T-helper 22 cell (primary cell): ENCODE results near the gene IL13.

Source experiments
- DNase-seq: peaks from one replicate; pipeline ENCODE4 v3.0.0-alpha.2; 2020; ENCODE audit warnings: low read depth

IL13 gene

DNA sequence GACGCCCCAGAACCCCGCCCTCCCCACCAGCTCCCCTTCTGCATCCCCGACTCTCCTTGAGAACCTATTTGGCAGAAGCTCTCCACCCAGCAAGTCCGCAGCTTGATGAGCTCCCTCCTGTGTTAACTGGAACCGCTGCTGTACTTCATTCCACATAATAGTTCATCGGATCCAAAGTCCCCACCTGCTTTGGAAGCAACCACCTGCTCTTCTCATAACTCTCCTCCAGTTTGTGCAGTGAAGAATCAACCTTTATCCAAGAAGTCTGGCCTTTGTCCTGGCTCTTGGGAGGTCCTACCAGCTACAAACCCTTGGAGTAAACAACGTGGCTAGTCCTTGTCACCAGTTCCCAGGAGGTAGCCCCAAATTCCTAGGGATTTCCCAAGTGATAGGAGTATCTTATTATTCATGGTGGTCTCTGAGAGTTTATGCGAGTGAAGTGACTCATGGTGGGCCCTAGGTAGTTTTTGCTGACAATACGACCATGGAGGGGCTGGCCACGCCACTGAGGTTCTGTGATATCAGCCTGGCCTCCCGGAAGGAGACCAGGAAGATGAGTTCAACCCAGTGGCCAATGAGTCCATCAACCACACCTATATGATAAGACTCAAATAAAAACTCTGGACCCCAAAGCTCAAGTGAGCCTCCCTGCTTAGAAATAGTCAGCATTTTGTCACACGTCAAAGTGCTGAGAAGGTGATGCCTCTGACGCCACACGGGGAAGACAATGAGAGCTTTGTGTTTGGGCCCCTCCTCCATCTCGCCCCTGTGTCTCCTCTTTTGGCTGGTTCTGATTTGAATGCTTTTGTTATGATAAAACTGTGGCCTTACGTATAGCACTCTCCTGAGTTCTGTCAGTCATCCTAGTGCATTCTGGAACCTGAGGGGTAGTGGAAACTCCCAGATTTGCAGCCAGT is 12.3 kb downstream of the IL13 start:
- DNase-seq, result no peak

DNA sequence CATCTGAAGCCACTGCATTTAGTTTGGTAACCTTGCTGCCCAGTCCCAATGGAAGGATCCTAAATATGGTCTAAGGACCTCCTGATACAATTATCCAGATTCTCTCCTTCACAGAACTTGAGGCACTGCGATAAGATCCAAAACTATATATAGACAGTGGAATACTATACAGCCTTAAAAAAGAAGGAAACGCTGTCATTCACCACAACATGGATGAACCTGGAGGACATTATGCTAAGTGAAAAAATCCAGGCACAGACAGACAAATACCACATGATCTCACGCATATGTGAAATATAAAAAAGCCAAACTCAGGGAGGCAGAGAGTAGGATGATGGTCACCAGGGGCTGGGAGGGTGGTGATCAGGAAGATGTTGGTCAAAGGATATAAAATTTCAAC is 13.0 kb downstream of the IL13 start:
- no peak for DNase-seq

DNA sequence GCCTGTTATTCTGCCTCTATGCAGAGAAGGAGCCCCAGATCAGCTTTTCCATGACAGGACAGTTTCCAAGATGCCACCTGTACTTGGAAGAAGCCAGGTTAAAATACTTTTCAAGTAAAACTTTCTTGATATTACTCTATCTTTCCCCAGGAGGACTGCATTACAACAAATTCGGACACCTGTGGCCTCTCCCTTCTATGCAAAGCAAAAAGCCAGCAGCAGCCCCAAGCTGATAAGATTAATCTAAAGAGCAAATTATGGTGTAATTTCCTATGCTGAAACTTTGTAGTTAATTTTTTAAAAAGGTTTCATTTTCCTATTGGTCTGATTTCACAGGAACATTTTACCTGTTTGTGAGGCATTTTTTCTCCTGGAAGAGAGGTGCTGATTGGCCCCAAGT is 15.5 kb downstream of the IL13 start:
- DNase-seq, result no peak

DNA sequence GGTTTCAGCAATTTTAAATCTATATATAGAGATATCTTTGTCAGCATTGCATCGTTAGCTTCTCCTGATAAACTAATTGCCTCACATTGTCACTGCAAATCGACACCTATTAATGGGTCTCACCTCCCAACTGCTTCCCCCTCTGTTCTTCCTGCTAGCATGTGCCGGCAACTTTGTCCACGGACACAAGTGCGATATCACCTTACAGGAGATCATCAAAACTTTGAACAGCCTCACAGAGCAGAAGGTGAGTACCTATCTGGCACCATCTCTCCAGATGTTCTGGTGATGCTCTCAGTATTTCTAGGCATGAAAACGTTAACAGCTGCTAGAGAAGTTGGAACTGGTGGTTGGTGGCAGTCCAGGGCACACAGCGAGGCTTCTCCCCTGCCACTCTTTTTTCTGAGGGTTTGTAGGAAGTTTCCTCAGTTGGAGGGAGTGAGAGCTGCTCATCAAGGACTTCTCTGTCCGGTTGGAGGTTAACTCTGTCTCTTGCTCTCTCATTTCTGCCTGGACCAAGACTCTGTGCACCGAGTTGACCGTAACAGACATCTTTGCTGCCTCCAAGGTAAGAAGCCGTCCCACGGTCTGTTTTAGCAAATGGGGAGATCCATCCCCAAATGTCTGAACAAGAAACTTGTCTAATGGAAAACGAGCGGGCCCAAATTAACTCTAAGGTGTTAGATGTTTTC is 16.1 kb downstream of the IL13 start, which contains the start of gene IL4:
TSS of gene IL4 (plus strand) at position 51 of the 692 bp plus-strand sequence. CDS start at position 113, 62 bp downstream.
- no peak for DNase-seq

DNA sequence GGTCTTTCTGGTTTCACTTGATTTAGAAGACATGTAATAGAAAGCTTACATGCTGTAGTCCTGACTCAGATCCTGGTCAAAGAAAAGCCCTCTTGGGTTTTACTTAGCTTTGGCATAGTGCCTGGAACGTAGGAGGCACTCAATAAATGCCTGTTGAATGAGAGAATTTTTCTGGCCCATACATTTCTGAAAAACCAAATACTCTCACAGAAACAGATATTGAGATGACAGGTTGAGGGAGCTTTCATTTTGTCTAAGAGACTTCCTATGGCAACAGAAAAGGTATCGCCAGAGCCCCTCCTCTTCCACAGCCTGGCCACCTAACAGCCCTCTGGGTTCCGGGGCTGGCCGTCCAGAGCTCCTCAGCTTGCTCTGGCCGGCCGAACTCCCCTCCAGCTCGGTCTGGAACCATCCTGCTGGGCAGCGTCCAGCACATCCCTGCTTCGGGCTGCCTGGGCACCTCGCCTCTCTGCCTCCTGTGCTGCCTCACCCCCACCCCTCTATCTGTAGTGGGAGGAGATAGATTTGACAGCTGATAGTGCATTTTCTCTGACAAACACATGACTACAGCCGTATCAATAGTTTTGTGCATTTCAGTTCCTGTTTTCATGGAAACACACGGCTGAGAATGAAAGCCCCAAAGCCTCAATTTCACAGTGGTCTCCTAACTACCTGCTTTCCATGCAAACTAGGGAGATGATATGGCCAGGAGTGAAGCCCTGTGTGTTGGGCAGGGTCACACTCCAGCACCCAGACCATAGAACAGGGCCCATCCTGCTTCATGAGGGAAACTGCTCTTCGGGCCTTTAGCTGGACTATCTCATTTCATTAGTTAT is 16.9 kb downstream of the IL13 start:
- DNase-seq, result no peak

DNA sequence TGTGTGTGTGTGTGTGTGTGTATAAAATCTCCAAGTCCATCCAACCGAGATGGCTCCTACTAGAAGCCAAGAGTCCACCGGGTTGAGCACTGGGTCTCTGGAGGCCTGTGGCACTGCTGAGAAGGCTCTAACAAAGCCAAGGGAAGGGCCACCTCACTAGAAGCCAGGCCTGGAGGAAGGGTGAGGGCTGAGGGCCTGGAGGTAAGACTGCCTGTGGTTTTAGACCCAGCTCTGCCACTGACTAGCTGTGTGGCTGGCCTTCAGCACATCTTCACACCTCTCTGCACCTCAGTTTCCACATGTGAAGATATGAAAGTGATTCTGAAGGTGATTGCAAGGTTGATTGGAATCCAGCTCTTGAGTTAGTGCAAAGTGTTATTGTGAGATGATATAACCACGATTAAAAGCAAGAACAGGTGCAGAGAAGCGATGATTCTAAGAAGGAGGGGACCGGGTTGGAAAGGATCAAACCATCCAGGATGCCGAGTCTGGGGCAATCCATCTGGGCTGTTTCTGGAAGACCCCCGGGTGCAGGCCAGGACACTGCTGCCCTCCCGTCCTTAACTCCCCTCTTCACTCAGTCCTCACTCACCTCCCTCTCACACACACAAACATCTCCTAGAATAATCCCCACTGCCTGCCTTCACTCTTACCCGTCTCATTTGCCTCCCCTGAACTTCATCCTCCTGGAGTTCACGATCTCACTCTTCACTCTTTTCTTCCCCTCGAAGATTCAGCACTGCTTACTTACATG is 18.1 kb downstream of the IL13 start:
- DNase-seq, result no peak

DNA sequence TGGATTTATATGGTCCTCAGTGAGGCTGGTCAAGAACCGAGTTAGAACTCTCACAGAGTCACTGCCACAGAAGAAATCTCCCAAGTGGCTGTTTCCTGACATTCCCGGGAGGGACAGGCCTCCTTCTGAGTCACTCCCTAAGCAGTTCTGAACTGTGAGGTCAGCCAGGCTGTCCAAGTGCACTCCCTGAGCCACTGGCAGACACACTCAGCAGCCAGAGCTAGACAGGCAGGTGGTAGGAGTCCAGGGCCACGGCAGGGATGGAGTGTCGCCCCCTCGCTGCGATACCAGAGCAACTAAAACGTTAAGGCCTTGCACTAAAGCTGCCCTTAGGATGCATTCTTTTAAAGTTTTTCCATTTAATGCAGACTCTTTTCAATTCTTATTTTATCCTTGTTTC is 19.2 kb downstream of the IL13 start:
- DNase-seq, result no peak

DNA sequence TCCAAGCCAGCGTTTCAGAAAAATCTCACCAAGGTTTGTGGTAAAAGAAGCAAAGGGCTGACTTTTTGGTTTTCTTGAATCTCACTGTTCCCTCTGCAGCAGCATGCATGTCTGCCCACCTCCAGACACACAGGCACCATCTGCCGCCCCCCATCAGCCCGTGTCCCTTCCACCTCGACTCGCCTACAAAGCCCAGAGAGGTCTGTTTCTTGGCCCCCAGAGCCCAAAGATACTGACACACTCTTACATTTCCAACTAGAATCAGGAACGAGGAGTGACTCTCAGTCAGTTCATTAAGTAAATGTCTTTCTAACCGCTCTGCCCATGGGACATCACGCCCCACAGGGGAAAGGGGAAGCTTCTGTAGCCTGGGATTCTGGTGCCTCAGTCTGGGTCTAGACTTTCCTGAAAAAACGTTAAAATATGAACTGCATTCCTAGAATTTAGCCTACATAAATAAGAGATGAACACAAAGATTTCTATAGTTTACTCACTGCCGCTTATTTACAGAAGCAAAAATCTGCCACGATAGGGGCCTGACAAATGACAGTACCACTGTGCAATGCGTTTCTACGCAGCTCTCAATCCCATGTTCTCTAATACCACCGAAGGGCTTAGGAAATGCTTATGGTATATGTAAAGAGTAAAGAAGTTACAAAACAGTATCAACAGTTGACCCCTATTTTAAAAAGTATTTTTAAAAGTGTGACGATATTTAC is 19.9 kb downstream of the IL13 start:
- no peak for DNase-seq

DNA sequence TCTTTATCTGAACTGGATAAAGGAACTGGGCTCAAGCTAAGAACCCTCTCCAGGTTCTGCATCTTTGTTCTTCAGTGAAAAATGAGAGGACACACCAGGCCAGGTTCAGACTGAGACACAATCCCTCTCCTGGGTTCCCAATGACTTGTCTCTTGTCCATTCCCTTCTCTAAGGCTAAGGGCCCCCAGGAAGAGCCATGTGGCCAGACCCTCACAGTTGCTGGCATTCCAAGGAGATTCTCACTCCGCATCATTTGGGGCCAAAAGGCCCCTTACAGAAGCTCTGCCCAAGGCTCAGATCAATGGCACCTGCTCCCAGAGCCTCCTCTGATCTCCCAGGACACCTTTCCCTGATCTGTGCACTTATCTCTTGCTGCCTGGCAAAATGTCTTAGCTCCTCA is 20.8 kb downstream of the IL13 start:
- no peak for DNase-seq

DNA sequence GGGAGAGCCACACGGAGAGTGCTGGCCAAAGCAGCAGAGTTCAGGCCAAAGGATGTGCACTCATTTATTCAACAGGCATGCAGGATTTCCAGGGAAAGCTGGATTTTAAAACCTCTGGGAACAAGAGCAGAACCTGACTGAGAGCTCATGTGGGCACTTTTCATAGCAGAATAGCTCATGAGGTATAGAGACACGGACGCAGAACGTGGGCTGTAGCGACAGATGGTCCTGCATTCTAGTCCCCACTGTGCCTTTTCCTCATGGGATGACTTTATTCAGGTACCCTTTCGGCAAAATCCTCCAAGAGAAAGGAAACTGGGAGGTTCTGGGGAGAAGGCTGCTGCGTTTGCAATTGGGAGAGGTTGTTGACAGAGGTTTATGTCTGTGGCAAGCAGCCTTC is 21.2 kb downstream of the IL13 start:
- no peak for DNase-seq

DNA sequence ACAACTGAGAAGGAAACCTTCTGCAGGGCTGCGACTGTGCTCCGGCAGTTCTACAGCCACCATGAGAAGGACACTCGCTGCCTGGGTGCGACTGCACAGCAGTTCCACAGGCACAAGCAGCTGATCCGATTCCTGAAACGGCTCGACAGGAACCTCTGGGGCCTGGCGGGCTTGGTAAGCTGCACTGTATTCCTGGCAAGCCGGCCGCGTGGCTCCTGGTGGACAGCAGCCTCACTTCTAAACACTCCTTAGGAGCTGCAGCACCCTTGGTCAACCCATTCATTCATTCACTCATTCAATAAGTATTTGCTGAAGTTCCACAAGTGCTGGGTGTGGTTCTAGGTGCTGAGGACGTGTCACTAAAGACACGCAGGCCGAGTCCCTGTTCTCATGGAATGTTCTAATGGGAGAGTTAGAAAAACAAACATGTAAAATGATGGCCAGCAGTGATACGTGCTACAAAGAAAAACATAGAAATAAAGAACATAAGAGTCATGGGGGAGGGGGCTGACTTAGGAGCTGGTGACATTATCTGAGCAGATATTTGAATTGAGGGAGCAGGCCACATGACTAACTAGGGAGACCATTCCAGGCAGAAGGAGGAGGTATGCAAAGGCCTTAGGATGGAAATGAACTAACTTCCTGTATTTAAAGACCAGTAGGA is 21.9 kb downstream of the IL13 start:
- no peak for DNase-seq

DNA sequence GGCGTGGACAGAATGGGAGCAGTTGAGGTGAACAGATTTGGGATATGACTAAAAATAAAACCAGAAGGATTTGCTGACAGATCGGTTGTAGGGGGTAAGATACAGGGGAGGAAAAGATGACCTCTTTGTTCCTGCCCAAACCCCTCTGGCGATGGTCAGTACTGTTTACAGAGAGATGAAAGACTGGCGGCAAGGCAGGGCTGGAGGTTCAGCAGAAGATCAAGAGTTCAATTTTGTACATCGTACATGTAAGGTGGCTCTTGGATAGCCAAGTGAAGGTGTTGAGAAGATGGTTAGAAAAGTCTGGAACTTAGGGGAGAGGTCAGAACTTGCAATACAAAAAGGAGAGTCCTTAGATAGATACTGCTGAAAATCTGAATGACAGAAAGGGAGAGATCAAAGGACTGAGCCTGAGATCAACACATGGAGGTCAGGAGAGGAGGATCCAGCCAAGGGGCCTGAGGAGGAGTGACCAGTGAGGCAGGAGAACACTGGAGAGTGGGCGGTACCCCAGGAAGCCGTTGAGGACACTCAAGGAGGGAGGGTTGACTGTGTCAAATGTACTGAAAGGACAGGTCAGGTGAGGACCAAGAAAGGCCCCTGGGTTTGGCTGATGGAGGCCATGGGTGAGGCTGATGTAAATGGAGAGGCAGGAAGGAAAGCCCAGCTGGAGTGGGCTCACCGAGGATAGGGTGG is 23.0 kb downstream of the IL13 start:
- DNase-seq, result no peak

DNA sequence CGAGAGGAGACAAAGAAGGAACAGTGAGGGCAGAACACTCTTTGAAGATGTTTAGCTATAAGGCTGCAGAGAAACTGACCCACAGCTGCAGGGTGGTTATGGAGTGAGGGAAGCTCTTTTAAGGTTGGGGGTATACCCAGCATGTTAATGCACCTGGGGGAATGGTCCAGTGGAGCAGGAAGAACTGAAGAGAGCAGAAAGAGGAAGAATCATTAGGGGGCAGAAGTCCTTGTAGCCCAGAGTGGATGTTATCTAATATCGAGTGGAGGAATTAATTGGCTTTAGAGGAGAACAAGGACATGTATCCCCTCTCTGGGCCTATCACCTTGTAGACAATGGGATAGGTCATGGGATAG is 23.5 kb downstream of the IL13 start:
- no peak for DNase-seq

DNA sequence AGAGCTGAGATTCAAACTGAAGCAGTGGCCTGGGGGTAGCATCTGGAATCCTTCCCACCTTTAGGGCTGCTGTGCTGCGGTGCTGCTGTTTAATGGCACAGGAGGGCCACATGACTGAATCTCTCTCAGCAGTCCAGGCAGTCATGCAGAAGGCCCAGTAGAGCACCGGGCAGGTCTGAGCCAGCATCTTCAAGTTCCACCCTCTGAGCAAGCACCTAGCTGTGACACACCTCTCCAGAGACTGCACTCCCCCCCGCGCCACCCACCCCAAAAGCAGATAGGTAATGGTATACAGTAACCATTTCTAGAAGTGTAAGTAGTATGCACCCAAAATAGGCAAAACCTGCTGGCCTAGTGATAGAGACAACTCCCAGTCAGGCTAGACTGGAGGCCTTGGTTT is 24.0 kb downstream of the IL13 start:
- no peak for DNase-seq

DNA sequence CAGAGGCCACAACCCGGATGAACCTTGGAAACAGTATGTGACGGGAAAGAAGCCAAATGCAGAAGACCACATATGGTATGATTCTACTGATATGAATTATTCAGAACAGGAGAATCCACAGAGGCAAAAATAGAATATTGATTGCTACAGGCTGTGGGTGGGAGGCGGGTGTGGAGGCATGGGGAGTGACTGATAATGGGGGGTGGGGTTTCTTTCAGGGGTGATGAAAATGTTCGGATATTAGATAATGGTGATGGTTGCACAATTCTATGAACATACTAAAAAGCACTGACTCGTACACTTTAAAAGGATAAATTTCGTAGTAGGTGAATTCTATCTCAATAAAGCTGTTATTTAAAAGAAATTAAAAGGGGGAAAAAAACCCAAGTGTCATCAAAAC is 26.5 kb downstream of the IL13 start:
- DNase-seq, result no peak

DNA sequence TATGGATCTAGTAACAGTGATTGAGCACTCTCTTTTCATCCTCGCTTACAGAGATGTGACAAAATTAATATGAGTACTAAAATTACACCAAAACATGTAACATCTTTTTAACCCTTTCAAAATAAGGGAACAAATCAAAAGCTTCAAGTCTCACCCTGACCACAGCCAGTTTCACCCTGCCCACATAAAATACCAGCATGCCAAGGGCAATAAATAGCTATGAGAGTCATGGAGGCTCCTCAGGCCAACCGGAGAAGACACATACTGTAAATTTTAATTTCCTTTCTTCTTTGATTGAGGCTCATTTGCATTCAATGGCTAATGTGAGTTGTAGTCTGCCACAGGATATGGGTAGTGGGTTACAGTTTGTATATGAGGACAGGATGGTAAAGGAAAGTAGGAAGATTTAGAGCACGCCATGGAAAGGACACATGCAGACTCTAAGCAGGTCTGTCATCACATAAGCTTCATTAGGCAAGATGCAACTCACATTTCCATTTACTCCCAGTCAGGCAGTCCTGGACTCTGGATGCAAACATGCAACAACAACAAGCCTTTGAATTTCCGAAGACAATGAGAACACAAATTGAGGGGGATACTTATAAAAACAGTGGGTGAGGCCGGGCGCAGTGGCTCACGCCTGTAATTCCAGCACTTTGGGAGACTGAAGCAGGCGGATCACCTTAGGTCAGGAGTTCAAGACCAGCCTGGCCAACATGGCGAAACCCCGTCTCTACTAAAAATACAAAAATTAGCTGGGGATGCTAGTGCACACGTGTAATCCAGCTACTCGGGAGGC is 27.1 kb downstream of the IL13 start:
- no peak for DNase-seq

DNA sequence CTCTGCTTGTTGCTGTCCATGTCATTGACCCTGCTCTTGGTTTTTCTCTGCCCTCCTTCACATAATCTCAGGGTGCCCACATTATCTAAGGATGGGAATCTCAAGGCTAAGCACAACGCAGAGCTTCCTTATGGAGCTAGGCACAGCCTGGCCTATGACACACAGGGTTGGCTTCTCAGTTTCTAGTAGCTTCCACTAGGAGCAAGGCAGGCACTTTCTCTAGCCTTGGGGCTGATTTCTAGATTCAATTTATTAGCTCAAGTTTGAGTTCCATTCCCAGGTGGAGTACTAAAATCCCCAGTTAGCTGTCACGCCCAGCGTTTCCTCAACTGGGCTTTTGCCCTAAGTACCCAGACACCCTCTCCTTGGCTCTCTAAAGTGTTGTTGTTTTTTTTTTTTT is 28.2 kb downstream of the IL13 start:
- no peak for DNase-seq

DNA sequence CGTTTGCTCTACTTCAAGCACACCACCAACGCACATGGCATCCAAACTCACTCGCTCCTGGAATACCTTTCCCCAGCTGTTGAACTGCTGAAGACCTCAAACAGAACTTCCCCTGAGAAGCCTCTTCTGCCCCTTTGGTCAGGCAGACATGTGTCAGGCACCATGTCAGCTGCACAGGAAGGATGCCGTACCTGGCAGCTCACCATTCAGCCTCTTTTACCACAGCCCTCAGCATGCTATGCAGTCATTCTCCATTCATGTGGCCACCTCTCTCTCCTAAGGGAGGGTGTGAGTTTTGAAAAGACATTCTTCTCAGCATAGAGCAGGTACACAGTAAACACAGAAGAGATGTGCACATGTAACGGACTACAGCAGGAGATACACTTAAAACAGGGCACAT is 30.0 kb downstream of the IL13 start:
- DNase-seq, result peak; percentile 43
